Skeletal muscle satellite cell (primary cell): Measurements from ENCODE around the gene TRIO.

ENCODE experiments used
- H3K27me3 ChIP-seq: 2 replicates; pipeline ENCODE4 v1.7.0; 2013; ENCODE audit warnings: low read length; ENCODE audit not compliant: control insufficient read depth, insufficient read depth
- H3K36me3 ChIP-seq: 2 replicates; pipeline ENCODE4 v1.7.0; 2013; ENCODE audit warnings: mild to moderate bottlenecking, control low read depth, low read length; ENCODE audit not compliant: insufficient read depth
- H3K4me1 ChIP-seq: 2 replicates; pipeline ENCODE4 v1.7.0; 2013; ENCODE audit warnings: low read length; ENCODE audit not compliant: control insufficient read depth, insufficient read depth
- H3K4me2 ChIP-seq: 2 replicates; pipeline ENCODE4 v1.7.0; 2013; ENCODE audit warnings: mild to moderate bottlenecking, low read length
- H3K4me3 ChIP-seq: 2 replicates; pipeline ENCODE4 v1.7.0; 2013; ENCODE audit warnings: low read length
- H3K9ac ChIP-seq: 2 replicates; pipeline ENCODE4 v1.7.0; 2013; ENCODE audit warnings: mild to moderate bottlenecking, low read depth, low read length, moderate library complexity
- H3K9me3 ChIP-seq: replicated peaks from 2 replicates; pipeline ENCODE4 v1.7.0; 2013; ENCODE audit warnings: mild to moderate bottlenecking, control low read depth, low read length

The TRIO gene

GRCh38 chr5:14299666-14300065, 156.5 kb downstream of the TRIO start:
- no peaks in the 10 kb centered on the region for H3K27me3 ChIP-seq

GRCh38 chr5:14301186-14301585, 158.0 kb downstream of the TRIO start:
- peaks cover 91% of the 10 kb centered on the region for H3K36me3 ChIP-seq
- no peak overlapping the region for H3K4me3 ChIP-seq
- H3K9me3 ChIP-seq = no peaks in the 10 kb centered on the region
- no peak overlapping the region for H3K9ac ChIP-seq
- H3K4me2 ChIP-seq = no peak overlapping the region
- H3K4me1 ChIP-seq = peaks cover 32% of the 10 kb centered on the region
- no peaks in the 10 kb centered on the region for H3K27me3 ChIP-seq

More at GRCh38 chr5:14299666-14300065, 156.5 kb downstream of the TRIO start:
- Histone ChIP-seq H3K9me3 (no peaks in the 10 kb centered on the region), H3K9ac (no peak overlapping the region), H3K4me1 (peaks cover 20% of the 10 kb centered on the region), H3K4me3 (no peak overlapping the region), H3K4me2 (no peak overlapping the region), H3K36me3 (peaks cover 94% of the 10 kb centered on the region)

- peaks cover 91% of the 10 kb centered on the region for H3K36me3 ChIP-seq
- no peak overlapping the region for H3K9ac ChIP-seq
- no peak overlapping the region for H3K4me3 ChIP-seq
- no peaks in the 10 kb centered on the region for H3K9me3 ChIP-seq
- H3K4me2 ChIP-seq = no peak overlapping the region
- H3K4me1 ChIP-seq = peaks cover 32% of the 10 kb centered on the region
- H3K27me3 ChIP-seq = no peaks in the 10 kb centered on the region
Measured at GRCh38 chr5:14302330-14302729, 159.2 kb downstream of the TRIO start.

- Histone ChIP-seq H3K4me2 (no peak overlapping the region), H3K9ac (no peak overlapping the region), H3K4me3 (no peak overlapping the region), H3K27me3 (no peaks in the 10 kb centered on the region), H3K9me3 (no peaks in the 10 kb centered on the region), H3K4me1 (peaks cover 26% of the 10 kb centered on the region), H3K36me3 (peaks cover 85% of the 10 kb centered on the region)
Measured at GRCh38 chr5:14305045-14305444, 161.9 kb downstream of the TRIO start.

GRCh38 chr5:14306329-14306815, 163.2 kb downstream of the TRIO start:
- Histone ChIP-seq H3K9me3 (no peaks in the 10 kb centered on the region), H3K27me3 (no peaks in the 10 kb centered on the region), H3K36me3 (peaks cover 85% of the 10 kb centered on the region), H3K4me3 (no peak overlapping the region), H3K4me1 (peaks cover 26% of the 10 kb centered on the region), H3K4me2 (no peak overlapping the region), H3K9ac (no peak overlapping the region)

- Histone ChIP-seq H3K4me2 (no peak overlapping the region), H3K4me1 (peaks cover 32% of the 10 kb centered on the region), H3K9ac (no peak overlapping the region), H3K36me3 (peaks cover 89% of the 10 kb centered on the region), H3K27me3 (no peaks in the 10 kb centered on the region), H3K9me3 (no peaks in the 10 kb centered on the region), H3K4me3 (no peak overlapping the region)
Measured at GRCh38 chr5:14308384-14309154, 165.4 kb downstream of the TRIO start.

GRCh38 chr5:14309199-14309598, 166.1 kb downstream of the TRIO start:
- no peak overlapping the region for H3K4me3 ChIP-seq

GRCh38 chr5:14309878-14310531, 166.9 kb downstream of the TRIO start:
- H3K36me3 ChIP-seq = peaks cover 92% of the 10 kb centered on the region
- H3K4me1 ChIP-seq = peaks cover 19% of the 10 kb centered on the region
- H3K9ac ChIP-seq = no peak overlapping the region

More at GRCh38 chr5:14309199-14309598, 166.1 kb downstream of the TRIO start:
- Histone ChIP-seq H3K36me3 (peaks cover 89% of the 10 kb centered on the region), H3K4me1 (peaks cover 27% of the 10 kb centered on the region), H3K9ac (no peak overlapping the region), H3K9me3 (no peaks in the 10 kb centered on the region), H3K27me3 (no peaks in the 10 kb centered on the region), H3K4me2 (no peak overlapping the region)

GRCh38 chr5:14310901-14311300, 167.8 kb downstream of the TRIO start:
- Histone ChIP-seq H3K4me3 (no peak overlapping the region), H3K36me3 (peaks cover 87% of the 10 kb centered on the region), H3K27me3 (no peaks in the 10 kb centered on the region)

More at GRCh38 chr5:14309878-14310531, 166.9 kb downstream of the TRIO start:
- Histone ChIP-seq H3K4me2 (no peak overlapping the region), H3K9me3 (no peaks in the 10 kb centered on the region), H3K27me3 (no peaks in the 10 kb centered on the region), H3K4me3 (no peak overlapping the region)

GRCh38 chr5:14313986-14314690, 171.0 kb downstream of the TRIO start:
- Histone ChIP-seq H3K36me3 (peaks cover 80% of the 10 kb centered on the region), H3K9me3 (no peaks in the 10 kb centered on the region), H3K27me3 (no peaks in the 10 kb centered on the region), H3K4me3 (no peak overlapping the region), H3K4me1 (peaks cover 6% of the 10 kb centered on the region), H3K9ac (no peak overlapping the region), H3K4me2 (no peak overlapping the region)

More at GRCh38 chr5:14310901-14311300, 167.8 kb downstream of the TRIO start:
- Histone ChIP-seq H3K4me1 (peaks cover 11% of the 10 kb centered on the region), H3K9ac (no peak overlapping the region), H3K4me2 (no peak overlapping the region), H3K9me3 (no peaks in the 10 kb centered on the region)

GRCh38 chr5:14316471-14316870, 173.3 kb downstream of the TRIO start:
- Histone ChIP-seq H3K27me3 (no peaks in the 10 kb centered on the region), H3K4me2 (no peak overlapping the region), H3K4me3 (no peak overlapping the region), H3K9me3 (no peaks in the 10 kb centered on the region), H3K4me1 (peaks cover 6% of the 10 kb centered on the region), H3K36me3 (peaks cover 81% of the 10 kb centered on the region), H3K9ac (no peak overlapping the region)
